Esophagus mucosa (tissue), 1 donor: Measurements from ENCODE around the gene P4HB. TPM values are rescaled to one million over a fixed set of nuclear protein-coding genes. Genes with fewer than 3 reads are reported as not detected.
"Not testable (repeated sequence)": the region's sequence is repeated elsewhere in the genome, so short reads cannot be mapped to it uniquely, and the experiment has no call there.

Experiments
- ATAC-seq: fragments of 200-7000 bp; cut with Tn5 transposase; one replicate; pipeline ENCODE4 v1.9.1; 2020
- total RNA-seq: library from RNA; stranded (reverse); gene quantifications from one replicate; pipeline ENCODE4 v1.2.4, GENCODE V29; 2023
- donor health status: DM: yes; HTN: yes; CAD: no.

P4HB gene
- total RNA-seq, 1 donor from 2014 or later = 812 TPM

- no peak for ATAC-seq
Observed at GRCh38 chr17:81845881-81846742, 14.2 kb downstream of the P4HB start.

GRCh38 chr17:81845361-81845760 lies 15.0 kb downstream of the P4HB start:
- ATAC-seq = no peak

- no peak for ATAC-seq
Observed at GRCh38 chr17:81844887-81845286, 15.4 kb downstream of the P4HB start.

- no peak for ATAC-seq
Observed at GRCh38 chr17:81844327-81844851, 15.9 kb downstream of the P4HB start.

- no peak for ATAC-seq
Observed at GRCh38 chr17:81843713-81844326, 16.5 kb downstream of the P4HB start.

GRCh38 chr17:81842725-81843504 lies 17.4 kb downstream of the P4HB start:
- ATAC-seq = no peak

GRCh38 chr17:81842378-81842724 lies 18.0 kb downstream of the P4HB start:
- no peak for ATAC-seq

- ATAC-seq = peak; percentile 55
Observed at GRCh38 chr17:81841866-81842265, 18.5 kb downstream of the P4HB start.

GRCh38 chr17:81840826-81841778 lies 19.2 kb downstream of the P4HB start:
- peak; percentile 86 for ATAC-seq

- ATAC-seq = not testable (repeated sequence)
Observed at GRCh38 chr17:81840059-81840458, 20.3 kb downstream of the P4HB start.

- ATAC-seq = no peak
Observed at GRCh38 chr17:81839301-81839700, 21.0 kb downstream of the P4HB start.

- ATAC-seq = no peak
Observed at GRCh38 chr17:81838753-81839255, 21.5 kb downstream of the P4HB start.

GRCh38 chr17:81837641-81838040 lies 22.7 kb downstream of the P4HB start:
- no peak for ATAC-seq

GRCh38 chr17:81834831-81835267 lies 25.5 kb downstream of the P4HB start, which contains the start of gene PPP1R27:
Gene PPP1R27 (minus strand): TSS chr17:81835050. CDS start chr17:81834953, 97 bp downstream.
- no peak for ATAC-seq

GRCh38 chr17:81833921-81834830 lies 26.2 kb downstream of the P4HB start:
- no peak for ATAC-seq

- ATAC-seq = peak; percentile 85
Observed at GRCh38 chr17:81833160-81833920, 27.0 kb downstream of the P4HB start, which contains the start of gene MCRIP1. Gene MCRIP1 (minus strand): TSS chr17:81833291. CDS start chr17:81824506, 8,785 bp downstream.

- peak; percentile 27 for ATAC-seq
Observed at GRCh38 chr17:81832608-81833159, 27.7 kb downstream of the P4HB start.

- ATAC-seq = peak; percentile 21
Observed at GRCh38 chr17:81831957-81832607, 28.3 kb downstream of the P4HB start.

- ATAC-seq = no peak
Observed at GRCh38 chr17:81831563-81831956, 28.8 kb downstream of the P4HB start.
